AML-193 (cell line): Measurements from ENCODE around the gene RBM7.

Source experiments
- DNase-seq, 2 experiments: peaks; one replicate each; lab custom pipeline; 2025; lab: John Stamatoyannopoulos, UW

Gene RBM7, protein sequence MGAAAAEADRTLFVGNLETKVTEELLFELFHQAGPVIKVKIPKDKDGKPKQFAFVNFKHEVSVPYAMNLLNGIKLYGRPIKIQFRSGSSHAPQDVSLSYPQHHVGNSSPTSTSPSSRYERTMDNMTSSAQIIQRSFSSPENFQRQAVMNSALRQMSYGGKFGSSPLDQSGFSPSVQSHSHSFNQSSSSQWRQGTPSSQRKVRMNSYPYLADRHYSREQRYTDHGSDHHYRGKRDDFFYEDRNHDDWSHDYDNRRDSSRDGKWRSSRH

DNA sequence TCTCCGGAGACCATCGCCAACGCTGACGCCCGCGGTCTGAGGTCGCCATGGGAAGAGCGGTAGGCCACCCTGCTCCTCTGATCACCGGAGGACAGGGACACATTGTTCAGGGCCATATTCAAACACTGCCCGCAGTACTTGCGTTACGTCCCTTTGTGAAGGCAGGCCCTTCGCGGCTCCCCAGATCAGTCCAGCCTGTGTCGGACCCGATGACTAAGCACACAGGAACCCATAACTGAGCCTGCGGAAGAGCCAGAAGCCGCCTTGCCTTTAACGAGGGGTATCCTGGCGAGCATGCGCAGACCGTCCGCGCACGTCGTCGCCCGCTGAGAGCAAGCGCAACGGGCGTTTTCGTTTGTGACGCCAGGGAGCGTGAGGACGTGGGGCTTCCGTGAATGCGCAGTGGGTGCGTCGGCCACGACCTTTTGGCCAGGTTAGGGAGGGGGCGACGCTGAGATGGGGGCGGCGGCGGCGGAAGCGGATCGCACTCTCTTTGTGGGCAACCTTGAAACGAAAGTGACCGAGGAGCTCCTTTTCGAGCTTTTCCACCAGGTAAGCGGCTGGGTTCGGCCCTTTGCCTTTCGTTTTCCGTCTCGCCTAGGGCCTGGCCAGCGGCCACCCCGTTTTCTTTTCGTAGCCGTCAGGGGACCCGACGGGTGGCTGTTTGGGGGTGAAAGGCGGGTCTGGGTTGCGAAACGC, at the start of gene RBM7, which contains the start of gene C11orf71:
TSS of gene RBM7 (plus strand) at position 451 of the 699 bp plus-strand sequence. CDS start at position 457, 6 bp downstream.
TSS of gene C11orf71 (minus strand) at position 296 of the 699 bp plus-strand sequence. CDS start at position 116, 180 bp downstream.
- peak; percentile 88 for DNase-seq

DNA sequence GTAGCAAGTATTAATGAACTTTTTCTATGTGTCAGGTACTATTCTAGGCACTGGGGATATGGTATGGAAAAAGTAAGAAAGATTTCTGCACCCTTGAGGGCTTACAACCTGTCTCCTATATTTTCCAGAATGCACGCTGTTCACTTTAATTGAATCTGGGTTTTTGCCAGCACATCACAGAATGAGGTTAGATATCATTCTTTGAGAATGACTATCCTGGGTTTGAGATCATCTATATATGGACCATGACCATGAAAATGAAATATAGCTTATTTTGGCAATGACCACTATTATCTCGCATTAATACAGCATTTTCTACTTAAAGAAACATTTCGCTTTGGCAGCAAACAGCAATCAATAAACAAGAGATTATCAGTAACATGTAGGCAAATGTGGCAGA, 47.0 kb upstream of the RBM7 start:
- no peak for DNase-seq

DNA sequence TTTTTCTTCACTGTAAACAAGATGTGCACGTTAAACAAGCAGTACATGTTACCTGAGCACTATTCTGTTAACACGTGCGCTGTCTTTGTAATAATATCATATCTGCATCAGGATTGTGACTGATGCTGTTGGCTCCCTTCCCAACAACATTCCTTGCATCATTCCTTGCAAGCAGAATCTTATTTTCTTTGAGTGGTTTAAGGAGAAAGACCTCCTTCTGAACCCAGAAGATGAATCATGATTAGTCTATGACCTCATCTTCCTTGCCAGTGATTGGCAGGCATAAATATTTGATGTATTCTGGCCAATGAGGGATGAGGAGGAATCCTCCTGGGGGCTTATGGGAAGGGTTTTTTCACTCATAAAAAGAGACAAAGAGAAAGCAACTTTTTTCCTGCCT, 46.4 kb upstream of the RBM7 start:
- DNase-seq: no peak

DNA sequence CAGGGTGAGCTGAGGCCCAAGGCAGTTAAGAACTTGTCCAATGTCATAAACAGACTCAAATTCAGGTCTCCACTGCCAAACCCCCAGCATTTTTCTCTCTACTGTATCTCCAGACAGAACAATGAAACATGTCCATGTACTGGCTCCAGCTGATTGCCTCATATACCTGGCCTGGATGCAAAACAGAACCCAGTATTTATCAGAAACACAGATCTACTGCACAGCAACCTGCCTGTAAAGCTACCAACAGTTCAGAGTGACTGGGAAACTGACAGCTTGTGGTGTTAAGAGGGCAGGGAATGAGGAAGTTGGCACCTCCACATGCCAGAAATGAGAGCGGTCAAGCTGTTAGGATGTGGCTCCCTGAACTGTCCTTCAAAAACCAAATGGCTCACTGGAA, 41.8 kb upstream of the RBM7 start:
- peak; percentile 56 to 63 for DNase-seq

DNA sequence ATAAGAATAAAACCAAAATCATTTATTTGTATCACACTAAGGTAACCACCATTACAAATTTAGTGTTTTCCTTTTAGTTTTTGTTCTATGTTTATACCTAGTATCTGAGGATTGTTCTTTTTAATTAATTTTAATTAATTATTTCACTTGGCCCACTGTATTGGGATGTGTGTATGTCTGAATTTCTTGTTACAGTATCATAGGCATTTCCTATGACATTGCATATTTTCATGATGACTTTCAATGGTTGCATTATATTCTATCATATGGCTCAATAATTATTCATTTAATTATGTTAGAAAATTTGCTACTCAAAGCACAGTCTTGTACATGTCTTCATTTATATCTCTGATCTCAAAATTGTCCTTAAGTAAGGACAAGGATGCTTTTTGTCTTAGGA, 41.1 kb upstream of the RBM7 start:
- no peak for DNase-seq

DNA sequence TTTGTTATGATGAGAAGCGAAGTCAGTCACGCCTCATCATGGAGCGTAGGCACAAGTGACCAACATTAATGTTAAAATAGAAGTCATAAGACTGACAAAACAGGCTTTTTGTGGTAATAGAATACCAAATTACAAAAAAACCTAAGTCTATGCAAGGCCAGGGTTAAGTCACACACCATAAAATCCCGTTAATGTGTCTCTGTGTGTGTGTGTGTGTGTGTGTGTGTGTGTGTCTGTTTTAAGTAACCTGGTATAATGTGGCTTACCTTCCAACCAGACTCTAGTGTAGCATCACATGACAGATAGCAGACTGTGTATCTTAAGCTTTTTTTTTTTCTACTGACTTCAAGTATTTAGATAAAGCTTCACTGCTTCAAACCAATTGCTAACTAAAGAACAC, 38.1 kb upstream of the RBM7 start:
- no peak for DNase-seq

DNA sequence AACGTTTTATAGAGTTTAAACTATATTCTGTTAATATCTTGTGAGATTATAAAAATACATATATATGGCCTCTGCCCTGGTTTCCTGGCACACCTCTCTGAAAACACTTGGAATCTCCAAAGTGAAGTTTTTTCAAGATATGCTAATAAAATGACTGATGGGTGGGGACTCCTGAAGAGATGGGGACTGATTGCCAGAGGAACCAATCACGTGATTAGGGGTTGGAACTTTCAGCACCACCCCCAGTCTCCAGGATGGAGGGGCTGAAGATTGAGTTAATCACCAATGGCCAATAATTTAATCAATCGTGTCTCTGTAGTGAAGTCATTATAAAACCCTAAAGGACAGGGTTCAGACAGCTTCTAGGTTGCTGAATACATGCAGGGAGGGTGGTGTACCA, 37.5 kb upstream of the RBM7 start:
- no peak for DNase-seq

DNA sequence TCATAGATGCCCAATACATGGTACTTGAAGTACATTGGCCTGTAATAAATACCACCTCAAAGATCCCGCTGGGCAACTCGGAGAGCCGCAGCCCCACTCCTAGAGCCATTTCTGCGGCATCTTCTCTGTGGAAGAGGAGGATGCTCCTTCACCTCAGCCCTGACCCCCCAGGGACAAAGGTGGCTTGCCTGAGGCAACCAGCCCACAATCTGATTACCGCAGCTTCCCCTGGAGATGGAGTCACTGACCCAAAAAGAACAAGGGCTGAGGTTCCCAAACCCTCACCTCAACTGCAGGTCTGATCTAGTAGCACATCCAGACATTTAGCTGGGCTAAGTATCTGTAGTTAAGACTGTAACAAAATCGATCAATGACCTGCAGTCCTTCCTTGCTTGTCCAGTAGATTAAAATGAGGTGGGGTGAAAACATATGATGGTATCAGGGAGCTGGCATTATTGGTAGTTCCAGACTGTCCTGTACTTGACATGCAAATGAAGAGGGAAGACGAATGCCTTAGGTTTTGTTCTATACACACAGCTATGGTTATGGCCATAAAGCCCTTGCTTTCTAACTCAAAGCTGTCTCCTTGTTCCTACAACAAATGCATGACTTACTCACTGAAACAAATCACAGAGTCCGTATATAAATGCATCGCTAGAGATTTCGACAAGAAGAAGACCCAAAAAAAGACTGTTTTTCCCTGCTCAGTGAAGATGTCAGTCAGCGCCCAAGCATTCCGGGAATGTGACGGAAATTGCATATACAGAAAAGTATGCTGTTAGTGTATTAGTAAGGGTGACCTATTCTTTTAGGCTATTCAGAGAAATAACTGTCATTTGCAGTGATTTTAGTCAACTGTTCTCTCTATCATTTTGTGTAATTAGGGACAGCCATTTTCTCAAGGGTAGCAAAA, 33.9 kb upstream of the RBM7 start:
- DNase-seq: no peak

DNA sequence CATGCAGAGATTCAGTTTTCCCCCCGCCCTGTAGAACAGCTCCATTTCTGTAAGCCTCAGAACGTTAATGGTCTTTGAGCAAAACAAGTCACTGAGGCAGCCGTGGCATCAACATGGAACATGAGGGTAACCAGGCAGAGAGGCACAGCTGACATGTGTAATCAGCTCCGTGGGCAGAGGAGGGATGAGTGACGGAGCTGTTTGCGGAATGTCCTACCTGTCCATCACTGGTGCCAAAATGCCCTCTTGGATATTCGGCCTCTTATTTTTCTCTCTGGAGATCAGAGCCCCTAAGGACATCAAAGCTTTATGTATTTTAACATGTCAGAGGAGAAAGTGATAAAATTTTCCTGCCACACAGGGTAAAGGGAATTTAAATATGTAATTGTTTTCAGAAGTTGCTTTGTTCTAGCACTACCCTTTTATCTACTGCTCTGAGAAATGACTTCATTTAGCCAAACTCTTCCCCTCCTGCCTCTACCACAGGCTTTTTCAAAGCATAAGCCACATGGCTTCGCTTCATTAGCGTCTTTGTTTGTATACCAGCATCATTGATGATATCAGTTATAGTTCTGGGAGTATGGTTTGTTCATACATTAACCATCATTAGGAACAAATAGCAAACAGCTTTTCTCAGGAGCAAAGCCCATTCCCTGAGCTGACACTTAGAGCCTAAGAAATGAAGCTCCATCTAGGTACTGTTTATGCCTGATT, 33.1 kb upstream of the RBM7 start:
- no peak for DNase-seq

DNA sequence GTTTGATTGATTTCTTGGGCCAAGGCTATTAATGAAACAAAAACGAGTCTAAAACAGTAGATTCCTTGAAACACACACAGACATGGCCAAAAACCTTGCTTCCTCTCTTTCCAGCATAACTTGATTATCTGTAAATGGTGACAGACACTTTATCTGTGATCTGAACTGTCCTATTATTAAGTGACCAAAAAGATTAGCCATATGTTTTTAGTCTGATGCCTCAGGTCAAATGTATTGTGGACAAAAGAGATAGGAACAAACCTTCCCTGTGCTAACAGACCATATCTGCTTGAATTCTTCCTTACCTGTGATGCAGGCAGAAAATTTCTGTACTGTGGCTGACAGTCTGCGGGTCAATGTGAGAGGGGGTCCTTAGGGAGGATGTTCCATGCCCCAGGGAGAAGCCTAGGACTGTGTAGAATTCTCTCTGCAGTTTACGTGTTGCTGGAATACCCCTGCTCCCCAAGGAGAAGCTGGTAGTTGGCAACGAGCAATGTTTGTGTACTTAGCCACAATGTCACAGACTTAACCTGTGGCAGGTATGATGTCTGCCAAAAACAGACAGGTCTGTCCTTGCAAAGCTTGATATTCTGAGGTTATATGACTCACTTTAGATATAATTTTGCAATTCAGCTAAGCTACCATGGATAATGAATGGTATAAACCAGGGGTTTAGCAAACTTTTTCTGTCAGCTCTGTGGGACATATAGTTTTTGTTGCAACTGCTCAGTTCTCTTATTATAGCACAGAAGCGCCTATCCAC, 31.4 kb upstream of the RBM7 start:
- no peak for DNase-seq

DNA sequence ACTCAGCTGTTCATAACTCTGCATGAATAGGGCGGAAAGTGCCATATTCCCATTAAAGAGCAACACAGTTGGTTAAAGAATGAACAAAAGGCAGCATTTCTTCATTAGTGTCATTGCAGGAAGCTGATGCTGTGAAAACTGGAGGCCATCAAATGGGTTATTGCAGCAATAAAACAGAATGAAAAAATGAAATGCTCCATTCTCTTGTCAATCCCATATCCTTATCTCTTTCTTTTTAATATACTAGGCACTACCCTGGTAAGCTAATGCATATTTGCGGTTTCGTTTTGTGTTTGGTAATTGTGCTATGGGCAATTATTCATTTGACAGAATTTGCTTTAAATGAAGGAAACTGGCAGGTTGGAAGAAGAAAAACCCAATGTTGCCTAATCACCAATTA, 25.4 kb upstream of the RBM7 start:
- DNase-seq: no peak

DNA sequence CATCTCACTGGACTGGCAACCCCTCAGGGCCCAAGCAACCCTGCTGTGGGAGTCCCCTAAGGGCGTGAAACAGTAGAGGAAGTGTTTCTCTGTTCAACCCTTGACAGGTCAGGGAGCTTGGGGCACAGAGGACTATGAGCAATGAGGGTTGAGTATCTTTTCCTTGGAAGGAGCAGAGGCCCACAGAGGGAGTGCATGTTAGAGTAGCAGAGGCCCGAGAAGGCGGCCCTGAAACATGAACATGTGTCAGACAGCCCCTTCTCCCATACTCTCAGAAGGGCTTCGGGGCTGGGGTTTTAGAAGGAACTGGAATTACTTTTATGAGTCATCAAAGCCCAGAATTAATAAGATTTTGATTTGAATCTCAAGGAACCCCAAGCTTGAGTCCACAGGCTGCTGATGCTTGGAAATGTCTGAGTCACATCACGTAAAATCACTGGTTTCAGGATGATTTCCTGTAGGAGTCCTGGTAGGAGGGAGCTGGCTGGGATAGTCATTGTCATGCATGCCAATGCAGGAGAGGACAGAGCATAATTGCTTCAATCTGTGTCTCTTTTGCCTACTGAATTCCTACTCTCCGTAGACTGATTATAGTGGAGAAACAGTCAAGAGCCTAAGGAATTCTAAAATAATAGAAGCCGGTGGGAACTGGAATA, 22.7 kb upstream of the RBM7 start:
- DNase-seq: no peak

DNA sequence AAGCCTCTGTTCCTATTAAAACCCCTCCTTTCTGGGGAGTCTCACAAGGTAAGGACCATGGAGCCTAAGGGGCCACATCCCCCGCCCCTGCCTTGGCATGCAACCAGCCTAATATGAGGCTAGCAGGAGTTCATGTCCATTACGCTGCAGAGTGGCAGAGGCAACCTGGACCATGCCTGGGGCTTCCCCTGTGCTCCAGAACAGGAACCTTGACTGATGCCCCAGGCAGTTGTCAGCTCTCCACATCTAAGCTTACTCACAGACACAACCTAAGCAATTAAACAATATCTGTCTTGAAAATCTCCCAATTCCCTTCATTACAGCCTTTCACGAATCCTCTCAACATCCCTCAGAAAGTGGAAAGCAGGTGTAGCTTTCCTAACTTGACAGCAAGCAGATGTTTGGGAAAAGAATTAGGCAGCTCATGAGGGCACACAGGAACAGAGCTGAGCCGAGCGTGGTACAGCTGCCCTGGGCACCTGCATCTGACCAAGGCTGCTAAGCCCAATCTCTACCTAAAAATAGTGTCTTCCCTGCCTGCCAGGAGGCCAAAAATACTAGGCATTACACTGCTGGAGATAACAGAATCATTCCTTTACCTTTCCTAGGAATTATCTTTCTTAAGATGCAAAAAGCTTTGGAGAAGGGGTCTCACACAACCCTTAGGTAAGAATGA, 20.9 kb upstream of the RBM7 start:
- no peak for DNase-seq

DNA sequence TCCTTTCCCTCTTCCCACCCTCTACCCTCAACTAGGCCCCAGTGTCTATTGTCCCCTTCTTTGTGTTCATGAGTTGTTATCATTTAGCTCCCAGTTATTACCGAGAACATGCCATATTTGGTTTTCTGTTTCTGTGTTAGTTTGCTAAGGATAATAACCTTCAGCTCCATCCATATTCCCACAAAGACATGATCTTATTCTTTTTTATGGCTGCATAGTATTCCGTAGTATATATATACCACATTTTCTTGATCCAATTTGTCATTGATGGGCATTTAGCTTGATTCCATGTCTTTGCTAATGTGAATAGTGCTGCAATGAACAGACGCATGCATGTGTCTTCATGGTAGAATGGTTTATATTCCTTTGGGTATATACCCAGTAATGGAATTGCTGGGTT, 18.0 kb upstream of the RBM7 start:
- no peak for DNase-seq

DNA sequence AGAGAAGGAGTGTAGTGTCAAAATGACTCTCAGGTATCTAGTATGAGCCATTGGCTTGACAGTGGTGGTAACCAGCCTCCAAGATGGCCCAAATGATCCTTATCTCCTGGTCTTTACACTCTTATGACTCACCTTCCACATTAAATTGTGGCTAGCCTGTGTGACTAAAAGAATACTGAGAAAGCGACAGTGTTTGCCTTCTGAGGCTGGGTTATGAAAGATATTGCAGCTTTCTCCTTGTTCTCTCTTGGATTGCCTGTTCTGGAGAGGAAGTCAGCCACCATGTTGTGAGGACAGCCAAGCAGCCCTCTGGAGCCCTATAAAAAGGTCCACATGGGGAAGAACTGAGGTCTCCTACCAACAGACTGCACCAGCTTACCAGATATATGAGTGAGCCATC, 16.0 kb upstream of the RBM7 start:
- DNase-seq: no peak

DNA sequence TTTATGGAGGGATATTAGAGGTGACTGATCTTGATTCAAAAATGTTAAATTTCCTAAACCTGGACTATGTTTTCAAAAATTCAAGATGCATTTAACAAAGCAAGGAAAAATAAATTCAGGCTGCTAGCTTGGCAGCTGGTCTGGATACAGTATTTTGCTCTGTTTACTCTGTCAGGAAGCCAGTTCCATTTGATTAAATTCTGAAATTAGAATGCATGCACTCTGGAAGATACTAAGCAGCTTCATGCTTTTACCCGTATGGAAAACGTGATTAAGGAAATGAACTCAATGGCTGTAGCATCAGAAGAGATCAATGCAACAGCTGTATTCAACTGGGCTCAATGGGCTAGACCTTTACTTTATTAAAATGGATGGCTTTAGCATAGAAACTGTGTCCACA, 14.3 kb upstream of the RBM7 start:
- no peak for DNase-seq

DNA sequence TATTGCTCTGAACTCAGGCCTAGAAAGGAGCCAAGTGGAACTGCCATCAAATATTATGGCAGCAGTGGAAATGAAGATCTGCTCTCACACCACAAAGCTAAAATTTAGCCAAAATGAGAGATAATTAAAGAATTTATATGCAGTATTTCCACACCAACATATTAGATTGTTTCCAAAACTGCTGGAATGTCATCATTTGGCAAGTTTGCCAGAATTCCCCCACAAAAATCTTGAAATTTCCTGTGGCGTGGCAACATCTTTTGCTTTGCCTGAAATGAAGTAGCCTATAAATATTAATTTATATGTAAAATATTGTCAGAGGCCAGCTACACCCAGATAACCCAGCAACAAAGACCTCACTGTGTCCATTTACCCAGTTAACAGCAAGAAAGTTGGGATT, 13.9 kb upstream of the RBM7 start:
- DNase-seq: no peak

DNA sequence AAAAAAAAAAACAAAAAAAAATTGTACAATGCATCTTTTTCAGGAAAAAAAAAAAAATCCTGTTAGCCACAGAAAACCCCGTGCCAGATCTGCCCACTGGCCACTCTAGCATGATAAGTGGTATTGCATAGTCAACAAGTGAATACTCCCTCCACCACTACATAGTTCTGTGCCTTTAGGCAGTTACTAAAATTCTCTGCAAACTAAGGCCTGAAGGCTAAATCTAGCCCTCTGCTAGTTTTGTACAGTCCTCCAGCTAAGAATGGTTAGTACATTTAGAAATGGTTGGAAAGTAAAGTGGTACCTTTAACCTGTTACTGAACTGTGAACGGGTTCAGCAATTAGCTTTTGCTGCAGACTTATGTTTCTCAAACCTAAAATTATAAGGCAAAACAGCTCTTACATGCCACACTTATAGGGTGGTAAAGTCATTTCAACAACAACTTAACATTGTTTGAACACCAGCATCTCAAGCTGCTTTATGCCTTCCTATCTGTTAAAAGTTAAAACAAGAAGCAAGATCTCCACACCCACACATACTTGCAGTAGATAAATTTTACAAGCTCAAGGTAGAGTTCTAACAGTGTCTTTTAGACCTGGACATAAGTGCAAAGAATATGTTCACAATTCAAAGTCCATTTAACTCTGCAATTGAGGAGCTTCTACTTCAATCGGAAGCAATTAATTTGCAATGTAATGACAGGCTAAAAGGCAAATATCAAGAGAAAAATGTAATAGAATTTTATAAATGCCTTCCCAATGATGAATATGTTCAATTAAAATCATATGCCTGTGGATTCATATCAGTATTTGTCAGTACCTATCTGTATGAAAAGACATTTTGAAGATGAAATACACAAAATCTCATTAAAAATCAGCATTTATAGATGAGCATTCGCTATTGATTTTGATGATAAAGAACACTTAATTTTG, 7.5 kb upstream of the RBM7 start:
- no peak for DNase-seq

DNA sequence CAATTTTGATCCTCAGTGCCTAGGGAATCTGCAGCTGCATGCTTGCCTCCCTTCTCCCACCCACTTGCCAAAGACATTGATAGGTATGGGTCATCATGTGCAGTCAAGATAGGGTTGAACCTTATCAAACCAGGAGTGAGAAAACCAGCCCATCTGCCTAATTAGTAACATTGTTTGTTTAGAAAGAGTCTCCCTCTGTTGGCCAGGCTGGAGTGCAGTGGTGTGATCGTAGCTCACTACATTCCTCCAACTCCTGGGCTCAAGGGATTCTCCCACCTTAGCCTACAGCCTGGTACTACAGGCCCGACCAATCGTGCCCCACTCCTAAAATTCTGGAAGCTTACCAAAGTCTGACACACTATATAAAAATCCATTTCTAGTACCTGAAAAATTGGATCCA, 4.7 kb upstream of the RBM7 start:
- DNase-seq: no peak
